HCT116 (cell line): ENCODE results near the gene ABR. TPM values are rescaled to one million over a fixed set of nuclear protein-coding genes. Genes with fewer than 3 reads are reported as not detected.

Experiments
- ATAC-seq: fragments of 200-7000 bp; cut with Tn5 transposase; 2 replicates; pipeline ENCODE4 v1.9.1; 2020; ENCODE audit warnings: mild to moderate bottlenecking, moderate library complexity
- BruUV-seq: library from RNA; stranded (reverse); fragments of 400-500 nt; replicated peaks from 2 replicates; lab custom pipeline; 2021; lab: Mats Ljungman, UMichigan
- CTCF ChIA-PET: fragments of 300-600 bp; sonication (Branson Sonifier 250); formaldehyde crosslinking; loops from one replicate; lab custom pipeline; 2021; ENCODE audit warnings: antibody characterized with exemption; lab: Charles Lee
- POLR2A ChIA-PET: fragments of 300-600, 350-600 bp; sonication (Branson Sonifier 250); formaldehyde crosslinking; loops from one replicate; lab custom pipeline; 2021; ENCODE audit warnings: antibody characterized with exemption; lab: Charles Lee
- RAD21 ChIA-PET, 2 experiments: fragments of 300-600 bp; sonication (Branson Sonifier 250); formaldehyde crosslinking; loops; one replicate each; lab custom pipeline; 2023; ENCODE audit warnings: low total read pairs in 2 of 2; ENCODE audit not compliant: uncharacterized antibody in 2 of 2, unreplicated experiment in 2 of 2, low non-redundant PET in 1 of 2; lab: Charles Lee
- DNase-seq: peaks from one replicate; pipeline ENCODE4 v3.0.0-alpha.2; 2010; ENCODE audit warnings: low read depth, low spot score
- H2AFZ ChIP-seq: fragments of 200-600 bp; shearing (Covaris generic), sonication (generic); 2 replicates; pipeline ENCODE4 v1.6.1; 2017; ENCODE audit warnings: low read depth, mixed run types, mixed read lengths, antibody characterized with exemption, low read length; ENCODE audit not compliant: poor library complexity, severe bottlenecking
- H3K27ac ChIP-seq: 2 replicates; pipeline ENCODE4 v1.5.1; 2012; ENCODE audit warnings: low read depth, low read length
- H3K27me3 ChIP-seq: fragments of 200-600 bp; sonication (generic); 2 replicates; pipeline ENCODE4 v1.6.1; 2016; ENCODE audit warnings: mixed run types, low read length, mixed read lengths; ENCODE audit not compliant: insufficient read depth
- H3K36me3 ChIP-seq, 2 experiments: fragments of 200-500 bp in 1 of 2; fragments of 200-600 bp in 1 of 2; sonication (Bioruptor generic) in 1 of 2; sonication (generic) in 1 of 2; 2 replicates each; pipeline versions ENCODE4 v1.5.1 to v1.6.1; 2014 to 2016; ENCODE audit warnings: low read length in 2 of 2, inconsistent platforms in 1 of 2, mixed read lengths in 1 of 2, mixed run types in 1 of 2; ENCODE audit not compliant: insufficient read depth in 2 of 2, control insufficient read depth in 1 of 2
- H3K4me1 ChIP-seq, 2 experiments: fragments of 200-600 bp in 1 of 2; sonication (generic) in 1 of 2; 2 replicates each; pipeline versions ENCODE4 v1.5.1 to v1.6.1; 2012 to 2017; ENCODE audit warnings: low read length in 2 of 2, inconsistent platforms in 1 of 2, mild to moderate bottlenecking in 1 of 2, mixed read lengths in 1 of 2, mixed run types in 1 of 2, moderate library complexity in 1 of 2; ENCODE audit not compliant: insufficient read depth in 2 of 2, control insufficient read depth in 1 of 2
- H3K4me2 ChIP-seq: fragments of 200-600 bp; sonication (generic); 2 replicates; pipeline ENCODE4 v1.6.1; 2017; ENCODE audit warnings: mixed run types, low read length, mixed read lengths
- H3K4me3 ChIP-seq, 2 experiments: fragments of 200-600 bp in 1 of 2; sonication (generic) in 1 of 2; replicated peaks in 1 of 2; 2 replicates each; pipeline ENCODE4 v1.5.1; 2011 to 2016; ENCODE audit warnings: low read length in 2 of 2, control low read depth in 1 of 2, low read depth in 1 of 2, mild to moderate bottlenecking in 1 of 2, mixed read lengths in 1 of 2, mixed run types in 1 of 2
- H3K79me2 ChIP-seq: fragments of 200-600 bp; sonication (generic); 2 replicates; pipeline ENCODE4 v1.6.1; 2017; ENCODE audit warnings: mild to moderate bottlenecking, mixed run types, low read length, moderate library complexity, mixed read lengths; ENCODE audit not compliant: insufficient read depth
- H3K9ac ChIP-seq: fragments of 200-600 bp; sonication (generic); 2 replicates; pipeline ENCODE4 v1.6.1; 2016; ENCODE audit warnings: low read length, mixed read lengths
- H3K9me2 ChIP-seq: fragments of 200-600 bp; sonication (generic), shearing (Covaris generic); 2 replicates; pipeline ENCODE4 v1.6.1; 2017; ENCODE audit warnings: mixed run types, mild to moderate bottlenecking, moderate library complexity; ENCODE audit not compliant: insufficient read depth
- H3K9me3 ChIP-seq, 2 experiments: fragments of 200-500 bp in 1 of 2; fragments of 200-600 bp in 1 of 2; sonication (Bioruptor generic) in 1 of 2; sonication (generic) in 1 of 2; 2 replicates each; pipeline ENCODE4 v1.6.1; 2014 to 2017; ENCODE audit warnings: low read length in 2 of 2, mixed read lengths in 2 of 2, inconsistent platforms in 1 of 2, low read depth in 1 of 2, mild to moderate bottlenecking in 1 of 2, mixed run types in 1 of 2, moderate library complexity in 1 of 2; ENCODE audit not compliant: control insufficient read depth in 1 of 2, insufficient read depth in 1 of 2
- H4K20me1 ChIP-seq: fragments of 200-600 bp; sonication (generic), shearing (Covaris generic); 2 replicates; pipeline ENCODE4 v1.6.1; 2017; ENCODE audit warnings: mixed run types, mild to moderate bottlenecking, moderate library complexity; ENCODE audit not compliant: insufficient read depth
- ATF3 ChIP-seq: IDR thresholded peaks from 2 replicates; pipeline ENCODE4 v1.6.1; 2012
- CBX3 ChIP-seq: IDR thresholded peaks from 2 replicates; pipeline ENCODE4 v1.6.1; 2012; ENCODE audit warnings: low read depth
- CEBPB ChIP-seq: IDR thresholded peaks from 2 replicates; pipeline ENCODE4 v1.6.1; 2012; ENCODE audit warnings: low read depth
- ELF1 ChIP-seq: IDR thresholded peaks from 2 replicates; pipeline ENCODE4 v1.6.1; 2012; ENCODE audit warnings: low read depth, borderline replicate concordance
- EZH2 ChIP-seq: fragments of 200-600 bp; sonication (generic); IDR thresholded peaks from 2 replicates; pipeline ENCODE4 v1.6.1; 2017; ENCODE audit warnings: antibody characterized with exemption, mixed run types
- EZH2phosphoT487 ChIP-seq: fragments of 200-600 bp; IDR thresholded peaks from 2 replicates; pipeline ENCODE4 v1.6.1; 2018; ENCODE audit warnings: antibody characterized with exemption, borderline replicate concordance
- FOSL1 ChIP-seq: IDR thresholded peaks from 2 replicates; pipeline ENCODE4 v1.6.1; 2012; ENCODE audit warnings: low read depth
- JUND ChIP-seq: IDR thresholded peaks from 2 replicates; pipeline ENCODE4 v1.6.1; 2012
- POLR2A ChIP-seq: IDR thresholded peaks from 2 replicates; pipeline ENCODE4 v1.7.0; 2011; ENCODE audit warnings: borderline replicate concordance; ENCODE audit not compliant: insufficient read depth, insufficient read length; ENCODE audit errors: extremely low read depth
- RAD21 ChIP-seq: IDR thresholded peaks from 2 replicates; pipeline ENCODE4 v1.6.1; 2012; ENCODE audit warnings: low read depth, mild to moderate bottlenecking
- REST ChIP-seq: IDR thresholded peaks from 2 replicates; pipeline ENCODE4 v1.6.1; 2012; ENCODE audit warnings: low read depth
- SIN3A ChIP-seq: IDR thresholded peaks from 2 replicates; pipeline ENCODE4 v1.6.1; 2012; ENCODE audit warnings: low read depth
- SRF ChIP-seq: IDR thresholded peaks from 2 replicates; pipeline ENCODE4 v1.6.1; 2012; ENCODE audit warnings: low read depth
- TCF7L2 ChIP-seq: IDR thresholded peaks from 2 replicates; pipeline ENCODE4 v1.7.0; 2011; ENCODE audit warnings: borderline replicate concordance, inconsistent platforms; ENCODE audit not compliant: insufficient read depth, insufficient read length; ENCODE audit errors: extremely low read depth
- YY1 ChIP-seq: IDR thresholded peaks from 2 replicates; pipeline ENCODE4 v1.6.1; 2011; ENCODE audit warnings: low read length, low read depth, moderate library complexity, mild to moderate bottlenecking; ENCODE audit not compliant: insufficient replicate concordance; ENCODE audit errors: extremely low read depth
- ZFX ChIP-seq: fragments of 450-650 bp; IDR thresholded peaks from 2 replicates; pipeline ENCODE4 v1.6.1; 2017
- ZNF274 ChIP-seq: fragments of 200-500 bp; sonication (Bioruptor generic); IDR thresholded peaks from 2 replicates; pipeline ENCODE4 v1.6.1; 2014; ENCODE audit warnings: mild to moderate bottlenecking, low read depth, low read length, inconsistent platforms
- intact Hi-C: fragments of 100-400 bp; cut with micrococcal nuclease; formaldehyde crosslinking; loops from 2 replicates; pipeline ENCODE4 v1.10.0; 2022
- total RNA-seq: library from RNA; stranded (reverse); gene quantifications from one replicate; pipeline ENCODE4 v1.2.1, GENCODE V29; 2021; ENCODE audit not compliant: unreplicated experiment
- TF ChIP-seq, protein P1 (sequence below): IDR thresholded peaks from 2 replicates; pipeline ENCODE4 v1.6.1; 2011; ENCODE audit warnings: mild to moderate bottlenecking, low read length, moderate library complexity; ENCODE audit not compliant: insufficient replicate concordance; ENCODE audit errors: extremely low read depth
- TF ChIP-seq, protein P2 (sequence below): IDR thresholded peaks from 2 replicates; pipeline ENCODE4 v1.6.1; 2012
- TF ChIP-seq, protein P3 (sequence below), 3 experiments: fragments of 200-600 bp in 1 of 3; sonication (generic) in 1 of 3; IDR thresholded peaks in 2 of 3; conservative IDR thresholded peaks in 1 of 3; 2 replicates each; pipeline ENCODE4 v1.5.1; 2012 to 2017; ENCODE audit warnings: low read depth in 2 of 3, low read length in 2 of 3, antibody characterized with exemption in 1 of 3, borderline replicate concordance in 1 of 3, control low read depth in 1 of 3, mild to moderate bottlenecking in 1 of 3, mixed read lengths in 1 of 3, mixed run types in 1 of 3, moderate library complexity in 1 of 3; ENCODE audit not compliant: insufficient read depth in 1 of 3

ABR gene
- total RNA-seq, 1 experiment from 2014 or later, result 58.5 TPM

- H3K36me3 ChIP-seq, result no peaks in the 10 kb centered on the region
- ChIA-PET POLR2A (no interaction called here), CTCF (interaction anchor here (0.9 to 1.2 kb wide), 2 partner anchors 10 to 124 kb away, joined by 3 to 4 read pairs; no protein-coding TSS in a partner anchor), RAD21 (no interaction called here)
- H3K27ac ChIP-seq, result no peak overlapping the region
- no peak overlapping the region for H3K4me2 ChIP-seq
- intact Hi-C loops, result no loop called here
- no peaks in the 10 kb centered on the region for H3K79me2 ChIP-seq
- no peaks in the 10 kb centered on the region for H3K27me3 ChIP-seq
- H2AFZ ChIP-seq, result no peak overlapping the region
- H3K9me2 ChIP-seq, result no peaks in the 10 kb centered on the region
- no peak overlapping the region for H3K4me3 ChIP-seq
- no peaks in the 10 kb centered on the region for H3K9me3 ChIP-seq
- H3K9ac ChIP-seq, result no peak overlapping the region
- H4K20me1 ChIP-seq, result no peaks in the 10 kb centered on the region
- DNase-seq, result no peak
- BruUV-seq, result no TSS peak
- TF ChIP-seq CEBPB, result no peak
- TF ChIP-seq ATF3, result no peak
- TF ChIP-seq SIN3A, result no peak
- no peak for TF ChIP-seq CBX3
- TF ChIP-seq ZFX, result no peak
- TF ChIP-seq FOSL1, result no peak
- no peak for TF ChIP-seq ZNF274
- no peak for TF ChIP-seq SRF
- no peak for TF ChIP-seq TCF7L2
- TF ChIP-seq POLR2A, result no peak
- no peak for TF ChIP-seq JUND
- no peak for TF ChIP-seq EZH2phosphoT487
- TF ChIP-seq, protein P1, sequence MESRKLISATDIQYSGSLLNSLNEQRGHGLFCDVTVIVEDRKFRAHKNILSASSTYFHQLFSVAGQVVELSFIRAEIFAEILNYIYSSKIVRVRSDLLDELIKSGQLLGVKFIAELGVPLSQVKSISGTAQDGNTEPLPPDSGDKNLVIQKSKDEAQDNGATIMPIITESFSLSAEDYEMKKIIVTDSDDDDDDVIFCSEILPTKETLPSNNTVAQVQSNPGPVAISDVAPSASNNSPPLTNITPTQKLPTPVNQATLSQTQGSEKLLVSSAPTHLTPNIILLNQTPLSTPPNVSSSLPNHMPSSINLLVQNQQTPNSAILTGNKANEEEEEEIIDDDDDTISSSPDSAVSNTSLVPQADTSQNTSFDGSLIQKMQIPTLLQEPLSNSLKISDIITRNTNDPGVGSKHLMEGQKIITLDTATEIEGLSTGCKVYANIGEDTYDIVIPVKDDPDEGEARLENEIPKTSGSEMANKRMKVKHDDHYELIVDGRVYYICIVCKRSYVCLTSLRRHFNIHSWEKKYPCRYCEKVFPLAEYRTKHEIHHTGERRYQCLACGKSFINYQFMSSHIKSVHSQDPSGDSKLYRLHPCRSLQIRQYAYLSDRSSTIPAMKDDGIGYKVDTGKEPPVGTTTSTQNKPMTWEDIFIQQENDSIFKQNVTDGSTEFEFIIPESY, result no peak
- no peak for TF ChIP-seq YY1
- TF ChIP-seq, protein P2, sequence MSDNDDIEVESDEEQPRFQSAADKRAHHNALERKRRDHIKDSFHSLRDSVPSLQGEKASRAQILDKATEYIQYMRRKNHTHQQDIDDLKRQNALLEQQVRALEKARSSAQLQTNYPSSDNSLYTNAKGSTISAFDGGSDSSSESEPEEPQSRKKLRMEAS, result no peak
- TF ChIP-seq RAD21, result no peak
- TF ChIP-seq EZH2, result no peak
- TF ChIP-seq ELF1, result no peak
- TF ChIP-seq, protein P3, sequence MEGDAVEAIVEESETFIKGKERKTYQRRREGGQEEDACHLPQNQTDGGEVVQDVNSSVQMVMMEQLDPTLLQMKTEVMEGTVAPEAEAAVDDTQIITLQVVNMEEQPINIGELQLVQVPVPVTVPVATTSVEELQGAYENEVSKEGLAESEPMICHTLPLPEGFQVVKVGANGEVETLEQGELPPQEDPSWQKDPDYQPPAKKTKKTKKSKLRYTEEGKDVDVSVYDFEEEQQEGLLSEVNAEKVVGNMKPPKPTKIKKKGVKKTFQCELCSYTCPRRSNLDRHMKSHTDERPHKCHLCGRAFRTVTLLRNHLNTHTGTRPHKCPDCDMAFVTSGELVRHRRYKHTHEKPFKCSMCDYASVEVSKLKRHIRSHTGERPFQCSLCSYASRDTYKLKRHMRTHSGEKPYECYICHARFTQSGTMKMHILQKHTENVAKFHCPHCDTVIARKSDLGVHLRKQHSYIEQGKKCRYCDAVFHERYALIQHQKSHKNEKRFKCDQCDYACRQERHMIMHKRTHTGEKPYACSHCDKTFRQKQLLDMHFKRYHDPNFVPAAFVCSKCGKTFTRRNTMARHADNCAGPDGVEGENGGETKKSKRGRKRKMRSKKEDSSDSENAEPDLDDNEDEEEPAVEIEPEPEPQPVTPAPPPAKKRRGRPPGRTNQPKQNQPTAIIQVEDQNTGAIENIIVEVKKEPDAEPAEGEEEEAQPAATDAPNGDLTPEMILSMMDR (IDR thresholded peaks at IDR 0.05 in 2 of 3, conservative IDR thresholded peaks at IDR 0.05 in 1 of 3; ENCODE audit: borderline replicate concordance in 1 of 3, insufficient read depth in 1 of 3, low read depth in 2 of 3, low read length in 2 of 3), result no peak
- no peak for TF ChIP-seq REST
- H3K4me1 ChIP-seq, result peaks cover 3 to 26% of the 10 kb centered on the region in 2 experiments; a peak in 2 of 4 replicates
- no peak for ATAC-seq
Measured at GRCh38 chr17:1181753-1182137, 2.0 kb upstream of the ABR start.
